GM19463 (cell line): ENCODE measurements around the gene LYVE1.

Source experiments
- ATAC-seq: cut with Tn5 transposase; IDR thresholded peaks from one replicate; pipeline ENCODE4 v1.9.1; 2021; ENCODE audit warnings: mild to moderate bottlenecking, moderate library complexity; ENCODE audit not compliant: unreplicated experiment

LYVE1 gene

GRCh38 chr11:10592331-10592730 lies 23.9 kb upstream of the LYVE1 start:
- no peak for ATAC-seq

- no peak for ATAC-seq
These were observed 23.3 kb upstream of the LYVE1 start for GRCh38 chr11:10591741-10592140.

GRCh38 chr11:10590218-10590915 lies 21.9 kb upstream of the LYVE1 start:
- no peak for ATAC-seq

DNA sequence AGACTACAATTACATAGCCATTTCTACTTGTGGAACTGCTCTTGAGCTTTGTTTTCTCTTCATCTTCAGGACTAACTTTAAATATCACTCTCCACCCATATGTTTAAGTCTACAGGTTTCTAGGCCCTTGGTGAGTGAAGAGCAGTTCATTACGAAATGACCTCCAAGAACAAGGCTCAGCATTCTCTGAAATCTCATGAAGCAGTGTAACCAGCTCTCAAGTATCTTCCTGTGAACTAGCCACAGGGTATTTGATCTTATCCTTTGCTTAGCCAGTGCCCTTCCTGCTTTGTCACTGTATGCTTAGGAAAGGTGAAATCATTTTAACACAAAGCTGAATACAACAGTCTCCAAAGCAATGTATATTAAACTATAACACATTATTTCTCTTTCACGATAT lies 20.4 kb upstream of the LYVE1 start:
- no peak for ATAC-seq

DNA sequence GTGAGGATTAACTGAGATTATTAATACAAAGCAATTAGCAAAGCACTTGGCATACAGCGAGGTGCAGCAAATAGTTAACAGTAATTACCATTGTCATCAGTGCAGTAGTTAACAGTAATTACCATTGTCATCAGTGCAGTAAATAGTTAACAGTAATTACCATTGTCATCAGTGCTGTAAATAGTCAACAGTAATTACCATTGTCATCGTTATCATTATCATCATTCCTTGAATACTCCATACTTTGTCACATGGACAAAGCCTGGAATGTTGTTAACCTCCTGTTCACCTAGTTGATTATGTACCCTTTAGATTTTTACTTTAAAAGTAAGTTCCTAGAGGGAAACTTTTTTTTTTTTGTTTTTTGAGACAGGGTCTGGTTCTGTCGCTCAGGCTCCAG lies 19.5 kb upstream of the LYVE1 start:
- ATAC-seq: no peak

GRCh38 chr11:10587388-10587787 lies 18.9 kb upstream of the LYVE1 start:
- ATAC-seq: no peak

DNA sequence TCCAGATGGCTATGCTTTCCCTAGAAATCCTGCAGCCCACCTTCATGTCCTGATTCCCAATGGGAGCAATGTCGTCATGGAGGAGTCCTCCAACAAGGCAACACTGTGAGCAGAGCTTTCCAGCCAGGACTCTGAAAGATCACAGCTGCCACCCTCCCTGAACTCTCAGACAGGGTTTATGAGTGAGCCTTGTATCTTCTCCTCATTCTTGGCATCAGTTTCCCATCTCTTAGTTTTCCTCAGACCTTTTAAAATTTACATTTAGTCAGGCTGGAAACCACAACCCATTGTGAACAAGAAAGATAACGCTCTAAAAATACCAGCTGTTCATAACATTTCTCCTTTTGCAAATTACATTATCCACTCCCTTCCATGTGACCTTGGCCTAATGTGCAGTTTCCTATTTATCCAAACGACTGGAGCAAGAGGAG lies 15.6 kb upstream of the LYVE1 start:
- no peak for ATAC-seq

DNA sequence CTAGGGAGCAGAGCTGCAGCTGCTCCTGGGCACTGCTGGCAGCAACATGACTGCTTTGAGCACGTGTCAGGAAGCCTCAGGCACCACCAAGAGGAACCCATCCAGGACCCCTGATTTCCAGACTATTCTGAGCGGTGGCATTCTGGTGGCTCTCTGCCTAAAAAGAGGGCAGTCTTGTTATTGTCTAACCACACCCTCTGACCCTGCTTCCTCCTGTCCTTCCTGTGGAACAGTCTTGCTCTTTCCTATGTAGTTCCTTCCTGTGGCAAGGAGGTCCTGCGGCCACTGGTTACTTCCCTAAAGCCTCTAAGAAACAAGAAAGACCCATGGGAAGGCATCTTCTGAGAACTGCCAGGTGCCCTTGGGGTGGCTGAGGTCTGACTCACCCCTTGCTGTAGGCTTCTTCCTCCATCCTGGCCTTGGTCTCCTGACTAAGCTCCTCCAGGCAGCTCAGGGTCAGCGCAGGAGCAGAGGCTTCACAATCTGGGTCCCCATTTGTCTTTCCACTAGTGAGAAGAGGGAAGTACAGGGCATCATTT lies 13.1 kb upstream of the LYVE1 start:
- no peak for ATAC-seq

GRCh38 chr11:10580623-10581022 lies 12.2 kb upstream of the LYVE1 start:
- no peak for ATAC-seq

- no peak for ATAC-seq
These were observed 11.2 kb upstream of the LYVE1 start for GRCh38 chr11:10579700-10580099.

DNA sequence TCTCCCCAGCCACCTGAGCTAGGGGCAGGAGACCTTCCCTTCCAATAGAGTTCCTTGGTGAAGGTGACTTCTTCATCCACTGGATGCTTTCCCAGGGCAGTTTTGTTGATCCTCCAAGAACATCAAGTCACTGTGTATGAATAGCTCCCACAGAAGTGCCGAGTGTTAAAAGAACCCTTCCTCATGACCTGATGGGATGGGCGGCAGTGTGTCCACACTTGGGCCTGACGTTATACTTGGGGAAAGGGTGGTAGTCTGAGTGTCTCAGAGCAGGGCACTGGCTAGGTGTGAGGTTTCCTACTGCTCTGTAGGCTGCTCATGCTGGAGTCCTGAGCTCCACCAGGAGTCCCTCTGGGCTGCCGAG lies 7.6 kb upstream of the LYVE1 start:
- no peak for ATAC-seq

DNA sequence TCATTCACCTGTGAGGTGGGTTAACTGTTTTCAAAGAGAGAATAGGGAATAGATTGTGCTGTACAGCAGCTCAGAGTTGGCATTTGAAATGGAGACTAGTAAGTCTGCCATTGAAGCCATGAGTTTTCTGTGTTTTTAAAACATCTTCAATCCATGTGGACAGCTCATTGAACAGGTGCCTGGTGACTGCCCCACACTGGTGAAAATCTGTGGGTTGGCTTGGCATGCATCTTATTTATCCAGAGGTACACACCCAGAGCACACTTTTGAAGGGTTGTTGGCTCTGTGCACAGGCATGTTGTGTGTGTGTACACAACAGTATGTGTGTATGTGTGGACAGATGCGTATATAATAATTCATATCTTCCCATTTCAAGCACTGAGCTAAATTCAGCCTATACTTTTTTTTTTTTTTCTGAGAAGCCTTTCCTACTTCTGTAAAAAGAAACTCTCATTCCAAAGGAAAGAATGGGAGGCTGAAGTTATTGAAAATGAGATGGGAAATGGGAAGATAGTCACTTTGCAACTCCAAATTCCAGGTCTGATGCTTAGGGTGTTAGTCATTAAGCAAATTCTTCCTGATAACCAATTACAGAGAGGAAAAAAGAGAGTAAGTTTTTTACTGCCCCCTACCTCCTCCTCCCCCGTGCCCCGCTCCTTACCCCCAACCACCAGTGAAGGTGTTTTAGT lies 7.0 kb upstream of the LYVE1 start:
- ATAC-seq: no peak

GRCh38 chr11:10573556-10573955 lies 5.1 kb upstream of the LYVE1 start:
- no peak for ATAC-seq

GRCh38 chr11:10573028-10573427 lies 4.6 kb upstream of the LYVE1 start:
- no peak for ATAC-seq

DNA sequence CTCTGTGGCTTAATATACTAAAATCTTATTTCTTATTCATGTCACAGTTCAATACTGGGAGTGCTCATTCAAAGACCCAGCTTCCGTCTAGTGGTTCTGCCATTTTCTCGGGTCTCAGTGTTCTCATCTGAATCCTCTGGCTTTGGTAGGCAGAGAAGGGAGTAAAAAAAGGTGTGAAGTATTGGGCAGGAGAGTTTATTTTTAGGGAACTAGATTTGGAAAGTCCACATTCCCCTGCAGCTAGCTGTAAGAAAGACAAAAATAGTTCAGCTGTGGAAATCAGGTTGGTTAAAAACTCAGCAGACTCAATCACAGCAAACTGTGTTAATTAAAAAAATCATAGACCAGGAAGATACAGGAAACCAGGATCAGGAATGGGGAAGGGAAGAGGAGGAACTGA lies 4.1 kb upstream of the LYVE1 start:
- ATAC-seq: no peak

DNA sequence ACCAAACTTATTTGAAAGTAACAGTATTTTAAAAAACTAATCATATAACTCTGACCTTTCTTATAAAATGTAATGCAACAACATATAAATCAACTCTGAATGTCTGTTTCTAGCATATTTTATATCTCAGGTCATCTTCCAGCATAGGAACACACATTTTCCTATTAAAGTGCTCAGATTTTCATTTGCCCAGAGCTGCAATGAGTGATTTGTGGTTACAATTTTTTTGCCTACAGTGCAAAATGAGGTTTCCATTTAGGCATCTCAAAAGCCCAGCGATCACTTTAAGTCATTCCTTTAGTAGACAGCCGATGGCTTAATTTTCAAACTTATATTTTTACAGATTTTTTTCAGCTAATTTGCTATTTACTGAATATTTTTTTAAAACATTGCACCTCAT lies 1.0 kb downstream of the LYVE1 start:
- ATAC-seq: no peak

- ATAC-seq: no peak
These were observed 2.1 kb downstream of the LYVE1 start for GRCh38 chr11:10566257-10566957.

GRCh38 chr11:10565493-10565892 lies 3.0 kb downstream of the LYVE1 start:
- ATAC-seq: no peak

- no peak for ATAC-seq
These were observed 3.7 kb downstream of the LYVE1 start for GRCh38 chr11:10564696-10565318.

GRCh38 chr11:10564030-10564429 lies 4.4 kb downstream of the LYVE1 start:
- ATAC-seq: no peak

DNA sequence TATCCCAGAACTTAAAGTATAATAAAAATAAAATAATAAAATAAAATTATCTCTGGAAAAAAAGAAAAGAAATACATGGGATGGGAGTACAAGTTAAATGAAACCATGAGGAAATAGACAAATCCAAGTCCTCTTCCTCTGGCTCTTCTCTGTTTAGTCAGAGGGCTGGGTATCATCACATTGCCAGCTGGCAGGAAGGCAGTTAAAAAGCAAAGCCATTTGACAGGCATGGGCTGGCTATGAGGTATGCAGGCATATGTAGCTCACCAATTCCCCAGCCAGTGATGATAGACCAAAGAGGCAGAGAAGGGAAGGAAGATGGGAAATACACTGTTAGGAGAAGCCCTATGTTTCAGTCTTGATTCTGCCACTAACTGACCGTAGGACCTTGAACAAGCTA lies 6.5 kb downstream of the LYVE1 start:
- ATAC-seq: no peak
